Right ventricle myocardium inferior (tissue), 1 donor: ENCODE measurements around the gene FOXO3. TPM values are rescaled to one million over a fixed set of nuclear protein-coding genes. Genes with fewer than 3 reads are reported as not detected.
A peak's percentile ranks its signal among the peaks of the same experiment; 100 is the strongest.
"Not testable (repeated sequence)": the region's sequence is repeated elsewhere in the genome, so short reads cannot be mapped to it uniquely, and the experiment has no call there.

Experiments
- ATAC-seq: fragments of 200-7000 bp; cut with Tn5 transposase; one replicate; pipeline ENCODE4 v1.9.1; 2020; ENCODE audit warnings: mild to moderate bottlenecking, moderate library complexity
- DNase-seq: peaks from one replicate; pipeline ENCODE4 v3.0.0; 2021; ENCODE audit errors: missing footprints
- intact Hi-C: fragments of 100-400 bp; cut with DNase I; formaldehyde crosslinking; loops from one replicate; pipeline ENCODE4 v1.11.0; 2022
- total RNA-seq: library from RNA; stranded (reverse); fragmentation: NEBNext Ultra II Directional; extraction: Animal tissue kit (Norgen Biotek cat#: 25700); gene quantifications from one replicate; pipeline ENCODE4 v1.2.1, GENCODE V29; 2021
- donor health status: DM: no; HTN: yes; CAD: no; lungs with severe emphysema.

FOXO3 gene
- total RNA-seq, 1 donor from 2014 or later, result 32.3 TPM

DNA sequence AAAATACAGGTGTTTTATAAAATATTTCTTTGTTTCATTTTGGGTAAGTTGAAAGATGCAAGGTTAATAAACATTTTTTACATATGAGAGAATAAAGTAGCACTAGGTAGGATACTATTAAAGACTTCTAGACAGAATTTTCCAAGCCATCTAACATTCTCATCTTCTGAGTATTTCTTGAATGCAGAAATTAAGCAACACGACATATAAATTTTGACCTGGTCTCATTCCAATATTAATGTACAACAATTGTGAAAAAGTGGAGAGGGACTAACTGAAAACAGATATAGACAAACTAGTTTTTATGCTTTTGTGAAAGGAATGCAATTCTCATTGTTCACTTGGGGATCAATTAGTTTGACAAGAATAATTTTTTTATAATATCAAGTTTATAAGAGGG, 11.5 kb upstream of the FOXO3 start:
- ATAC-seq (no peak), DNase-seq (no peak)
- intact Hi-C loops, result no loop called here

DNA sequence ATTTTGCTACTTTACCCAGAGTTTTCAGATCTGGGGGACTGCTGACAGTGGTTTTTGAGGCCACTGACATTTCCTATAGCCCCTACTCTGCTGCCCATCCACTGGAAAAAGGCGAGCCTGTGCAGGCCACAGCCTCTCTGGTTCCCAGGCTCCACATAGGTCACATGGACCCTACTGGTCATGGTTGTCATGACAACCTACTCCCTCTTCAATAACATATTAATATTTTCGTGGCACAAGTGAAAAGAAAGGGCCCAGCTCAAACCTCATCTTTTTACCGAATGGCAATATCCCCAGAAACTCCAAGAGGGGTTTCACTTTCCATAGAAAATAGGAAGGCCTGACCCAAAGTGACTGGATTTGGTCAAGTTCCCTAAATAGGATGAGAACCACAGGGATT, 11.0 kb upstream of the FOXO3 start:
- ATAC-seq, result no peak
- intact Hi-C loops, result no loop called here
- DNase-seq, result no peak

DNA sequence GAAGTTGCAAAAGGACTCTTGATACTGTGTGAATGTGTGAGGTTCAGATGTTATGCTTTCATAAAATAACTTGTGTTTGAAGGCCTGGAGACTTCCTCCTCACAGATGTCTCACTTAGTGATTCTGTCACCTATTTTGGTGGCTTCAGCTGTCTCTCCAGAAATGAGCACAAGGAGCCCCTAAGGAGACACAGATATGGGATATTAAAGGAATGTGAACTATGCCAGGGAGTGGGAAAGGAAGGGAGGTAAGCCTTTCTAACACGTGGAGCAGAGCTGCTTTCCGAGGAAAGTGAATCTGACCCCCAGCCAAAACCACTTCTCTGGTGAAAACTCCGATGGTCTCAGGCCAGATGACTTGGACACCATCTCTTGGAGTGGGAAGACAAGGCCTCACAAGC, 10.5 kb upstream of the FOXO3 start:
- no peak for DNase-seq
- no peak for ATAC-seq
- intact Hi-C loops, result no loop called here

DNA sequence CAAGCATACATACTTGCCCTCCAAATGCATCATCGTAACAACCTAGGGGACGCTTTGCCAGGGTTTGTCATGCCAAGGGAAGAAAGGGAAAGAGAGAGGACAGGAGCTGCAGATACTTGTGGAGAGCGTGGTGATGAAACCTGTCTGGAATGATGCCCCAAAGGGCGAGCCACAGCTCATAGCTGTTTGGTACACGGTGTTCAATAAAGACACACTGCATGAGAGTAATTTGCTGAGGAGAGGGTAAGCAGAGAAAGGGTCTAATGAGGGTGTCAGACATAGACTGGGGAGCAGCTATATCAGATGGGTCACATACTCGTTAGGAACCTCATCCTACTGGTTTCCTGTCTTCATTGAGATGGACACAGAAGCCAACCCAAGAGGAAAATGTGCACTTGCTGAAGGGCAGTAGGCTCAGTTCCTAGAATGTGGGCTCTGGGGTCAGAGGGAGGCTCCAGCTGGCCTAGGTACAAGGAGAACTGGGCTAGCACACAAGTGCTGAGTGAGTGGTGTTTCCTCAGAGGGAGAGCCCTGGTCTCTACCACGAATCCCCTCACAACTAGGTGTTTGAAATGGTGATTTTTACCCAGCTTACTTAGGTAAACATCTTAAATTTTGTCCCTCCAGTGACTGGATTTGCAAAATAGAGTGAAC, 5.2 kb upstream of the FOXO3 start:
- peak; percentile 8 for ATAC-seq
- DNase-seq, result no peak
- intact Hi-C loops, result loop anchor here (5.0 kb wide), 3 partner anchors 292 to 527 kb away; partner anchors contain the start of gene ARMC2

DNA sequence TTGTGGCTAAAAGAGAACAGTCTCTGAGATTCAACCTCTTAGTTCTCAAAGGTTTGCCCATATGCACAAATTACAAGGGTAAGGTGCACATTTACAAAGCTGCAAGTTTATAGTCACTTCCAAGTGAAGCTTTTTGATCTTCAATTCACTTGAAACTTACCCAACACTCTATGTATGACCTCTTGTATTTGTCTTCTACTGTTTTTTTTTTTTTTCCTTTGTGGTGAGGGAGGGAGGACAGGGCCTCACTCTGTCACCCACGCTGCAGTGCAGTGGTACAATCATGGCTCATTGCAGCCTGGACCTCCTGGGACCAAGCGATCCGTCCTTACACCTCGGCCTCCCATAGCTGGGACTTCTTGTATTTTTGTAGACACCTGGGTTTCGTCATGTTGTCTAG, 4.5 kb upstream of the FOXO3 start:
- intact Hi-C loops, result loop anchor here (5.0 kb wide), 3 partner anchors 291 to 526 kb away; partner anchors contain the start of gene ARMC2
- DNase-seq, result no peak
- no peak for ATAC-seq

DNA sequence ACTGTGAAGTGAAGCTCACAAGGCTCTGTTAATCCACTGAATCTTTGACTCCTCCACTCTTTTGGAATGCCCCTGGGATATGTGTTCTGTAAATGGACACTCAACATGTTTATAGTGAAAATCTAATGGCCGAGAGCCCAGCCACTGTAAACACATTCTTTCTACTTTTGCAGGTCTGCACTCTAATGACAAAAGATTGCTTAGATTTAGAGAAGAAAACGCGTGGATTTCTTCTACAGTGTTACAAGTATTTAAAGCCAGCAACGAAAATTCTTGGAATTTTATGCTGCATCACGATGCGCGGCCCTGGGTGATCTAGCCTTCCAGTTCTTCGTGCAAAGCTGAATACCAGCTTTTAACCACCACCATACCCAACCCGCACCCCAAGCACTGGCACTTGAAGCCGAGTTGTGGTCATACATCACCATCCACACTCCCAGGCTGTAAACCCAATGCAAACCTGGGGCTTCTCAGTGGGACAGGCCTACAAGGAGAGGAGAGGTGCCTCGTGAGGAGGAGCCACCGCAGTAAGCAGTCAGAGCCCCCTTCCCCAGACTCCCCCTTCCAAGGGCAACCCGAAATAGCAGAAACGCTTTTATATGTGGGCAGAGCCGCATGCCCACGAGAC, 3.7 kb upstream of the FOXO3 start:
- intact Hi-C loops, result loop anchor here (5.0 kb wide), 3 partner anchors 290 to 525 kb away; partner anchors contain the start of gene ARMC2
- no peak for DNase-seq
- ATAC-seq, result no peak

DNA sequence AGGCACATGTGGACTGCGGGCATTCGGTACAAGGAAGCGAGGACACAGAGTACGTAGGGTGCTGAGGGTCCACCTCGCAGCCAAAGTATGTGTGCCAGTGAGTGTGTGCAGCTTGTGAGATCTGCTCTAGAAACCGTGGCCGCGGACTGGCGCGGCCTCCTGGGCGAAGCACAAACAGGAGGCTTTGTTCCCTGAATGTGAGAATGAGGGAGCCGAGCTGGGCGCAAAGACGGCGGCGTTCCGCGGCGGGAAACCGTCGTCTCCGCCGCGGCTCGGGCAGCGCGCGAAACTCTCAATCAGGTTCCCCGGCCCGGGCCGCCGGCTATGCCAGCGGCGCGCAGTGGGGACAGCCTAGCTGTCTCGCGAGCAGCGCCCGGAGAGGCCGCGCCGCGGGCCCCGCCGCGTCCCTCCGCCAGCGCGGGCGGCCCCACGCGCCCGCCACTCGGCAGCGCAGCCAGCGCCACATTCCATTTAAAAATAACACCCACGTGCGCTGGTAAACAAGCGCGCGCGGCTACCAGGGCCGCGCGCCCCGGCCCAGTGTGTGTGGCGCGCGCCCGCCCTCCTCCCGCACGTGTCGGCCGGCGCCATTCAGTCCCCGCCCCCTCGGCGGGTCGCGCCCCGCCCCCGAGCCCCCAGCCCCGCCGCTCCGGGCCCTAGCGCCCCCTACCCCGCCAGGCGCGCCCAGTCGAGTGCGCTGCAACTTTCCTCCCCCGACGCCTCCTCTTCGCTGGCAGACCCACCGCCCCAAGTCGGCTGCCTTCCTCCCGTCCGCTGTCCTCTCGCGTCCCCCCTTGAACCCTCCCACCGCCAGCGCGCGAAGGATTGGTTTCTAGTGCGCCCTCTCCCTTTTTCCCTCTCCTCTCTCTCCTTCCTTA, 3.0 kb upstream of the FOXO3 start:
- intact Hi-C loops, result loop anchor here (2.0 to 5.0 kb wide), 5 partner anchors 31 to 525 kb away; partner anchors contain the start of gene ARMC2
- ATAC-seq, result peak; percentile 33
- peak; percentile 92 for DNase-seq

DNA sequence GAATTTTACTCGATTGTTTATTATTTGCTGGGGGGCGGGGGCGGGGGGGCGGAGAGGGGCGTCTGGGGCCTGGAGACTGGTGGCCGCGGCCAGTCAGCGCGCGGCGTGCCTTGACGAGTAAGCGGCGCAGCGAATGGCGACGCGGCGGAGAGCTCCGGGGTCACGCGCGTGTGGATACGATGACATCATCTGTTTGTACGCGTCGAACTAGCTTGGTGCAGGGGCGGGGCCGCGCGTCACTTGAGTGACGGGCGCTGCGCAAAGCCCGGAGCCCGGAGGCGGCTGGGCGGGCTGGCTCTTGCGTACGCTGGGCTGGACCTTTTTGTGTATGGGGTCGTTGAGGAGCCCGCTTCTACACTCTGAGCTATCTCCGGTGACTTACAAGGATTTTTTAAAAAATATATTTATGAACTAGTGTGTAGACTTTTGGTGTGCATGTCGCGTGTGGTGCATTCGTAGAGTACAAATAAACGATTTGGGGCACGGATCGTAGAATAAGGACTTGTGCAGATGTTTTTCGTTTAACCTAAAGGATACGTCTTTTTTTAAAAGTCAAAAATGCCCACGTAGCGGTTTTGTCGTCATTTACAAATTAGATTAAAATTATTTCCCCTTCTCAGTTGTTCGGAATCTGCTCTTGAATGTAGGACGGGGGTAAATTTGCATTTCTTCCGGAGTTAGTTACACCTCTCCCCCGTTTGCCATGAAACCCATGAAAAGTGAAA, 2.2 kb upstream of the FOXO3 start:
- DNase-seq, result peak; percentile 99
- intact Hi-C loops, result loop anchor here (1.0 to 5.0 kb wide), 6 partner anchors 30 to 524 kb away; partner anchors contain the start of gene ARMC2
- peak; percentile 71 for ATAC-seq

DNA sequence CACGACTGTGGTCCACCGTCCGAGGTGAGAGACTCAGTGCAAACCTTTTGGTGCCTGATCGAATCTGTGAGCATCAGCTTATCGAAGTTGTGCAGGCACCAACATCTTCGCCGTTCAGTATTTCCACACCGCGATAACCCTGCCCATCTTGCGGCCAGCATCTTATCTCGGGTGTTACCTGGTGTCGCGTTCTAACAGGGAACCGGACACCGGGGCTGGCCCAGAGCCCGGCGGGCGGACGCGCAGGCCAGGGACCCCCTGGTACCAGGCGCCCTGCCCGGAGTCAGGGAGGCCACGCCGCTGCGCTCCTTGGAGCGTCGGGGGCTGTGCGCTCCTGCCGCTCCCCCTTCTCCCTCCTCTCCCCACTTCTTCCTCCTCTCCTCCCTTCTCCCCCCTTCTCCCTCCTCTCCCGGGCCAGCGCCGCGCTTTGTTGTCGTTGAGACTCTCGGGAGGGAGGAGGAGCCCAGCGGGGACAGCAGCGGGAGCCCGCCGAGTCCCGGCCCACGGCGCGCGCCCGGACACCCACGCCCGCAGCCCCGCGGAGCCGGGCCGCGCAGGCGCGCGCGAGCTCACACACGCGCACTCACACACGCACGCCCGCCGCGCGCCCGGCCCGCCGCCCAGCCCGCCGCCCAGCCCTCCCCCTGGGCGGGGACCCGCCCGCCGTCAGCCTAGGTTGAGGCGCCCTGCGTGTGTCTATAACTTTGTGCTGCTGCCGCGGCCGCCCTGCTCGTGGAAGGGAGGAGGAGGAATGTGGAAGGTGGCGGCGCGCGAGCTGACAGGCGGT, 1.4 kb upstream of the FOXO3 start:
- DNase-seq (peak; percentile 97), ATAC-seq (peak; percentile 64)
- intact Hi-C loops, result loop anchor here (1.0 to 5.0 kb wide), 6 partner anchors 30 to 523 kb away; partner anchors contain the start of gene ARMC2

DNA sequence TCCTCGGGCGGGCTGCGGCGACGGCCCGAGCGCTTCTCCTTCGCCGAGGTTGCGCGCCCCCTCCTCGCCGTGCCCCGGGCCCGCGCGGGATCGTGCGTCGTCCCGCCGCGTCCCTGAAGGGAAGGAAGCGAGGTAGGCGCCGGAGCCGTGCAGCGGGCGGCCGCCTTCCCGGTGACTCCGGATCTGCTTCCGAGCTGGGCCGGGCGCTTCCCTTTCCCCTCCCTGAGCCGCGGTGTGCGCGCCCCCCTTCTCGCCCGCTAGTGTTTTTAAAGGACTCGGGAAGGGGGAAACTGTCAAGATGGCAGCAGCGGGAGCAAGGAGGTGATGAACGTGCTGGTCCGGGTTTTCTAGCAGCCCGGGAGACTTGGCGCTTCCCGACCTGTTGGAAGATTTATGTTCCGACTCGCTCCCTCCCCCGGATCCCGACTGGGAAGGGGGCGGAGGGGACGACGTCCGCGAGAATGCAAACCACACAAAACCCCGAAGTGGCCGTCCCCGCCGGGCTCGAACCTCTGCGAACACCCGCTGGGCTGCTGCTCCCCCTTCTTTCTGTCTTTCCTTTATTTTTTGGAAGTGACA, 744 bp upstream of the FOXO3 start:
- DNase-seq, result no peak
- intact Hi-C loops, result loop anchor here (1.0 to 5.0 kb wide), 8 partner anchors 29 to 522 kb away; partner anchors contain the start of gene ARMC2
- ATAC-seq, result peak; percentile 1

DNA sequence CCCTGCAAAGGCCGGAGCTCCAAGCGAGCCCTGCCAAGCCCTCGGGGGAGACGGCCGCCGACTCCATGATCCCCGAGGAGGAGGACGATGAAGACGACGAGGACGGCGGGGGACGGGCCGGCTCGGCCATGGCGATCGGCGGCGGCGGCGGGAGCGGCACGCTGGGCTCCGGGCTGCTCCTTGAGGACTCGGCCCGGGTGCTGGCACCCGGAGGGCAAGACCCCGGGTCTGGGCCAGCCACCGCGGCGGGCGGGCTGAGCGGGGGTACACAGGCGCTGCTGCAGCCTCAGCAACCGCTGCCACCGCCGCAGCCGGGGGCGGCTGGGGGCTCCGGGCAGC, 561 bp downstream of the FOXO3 start:
- ATAC-seq, DNase-seq: not testable (repeated sequence)
- intact Hi-C loops, result loop anchor here (5.0 kb wide), 1 partner anchor 336 kb away; no protein-coding TSS in a partner anchor

DNA sequence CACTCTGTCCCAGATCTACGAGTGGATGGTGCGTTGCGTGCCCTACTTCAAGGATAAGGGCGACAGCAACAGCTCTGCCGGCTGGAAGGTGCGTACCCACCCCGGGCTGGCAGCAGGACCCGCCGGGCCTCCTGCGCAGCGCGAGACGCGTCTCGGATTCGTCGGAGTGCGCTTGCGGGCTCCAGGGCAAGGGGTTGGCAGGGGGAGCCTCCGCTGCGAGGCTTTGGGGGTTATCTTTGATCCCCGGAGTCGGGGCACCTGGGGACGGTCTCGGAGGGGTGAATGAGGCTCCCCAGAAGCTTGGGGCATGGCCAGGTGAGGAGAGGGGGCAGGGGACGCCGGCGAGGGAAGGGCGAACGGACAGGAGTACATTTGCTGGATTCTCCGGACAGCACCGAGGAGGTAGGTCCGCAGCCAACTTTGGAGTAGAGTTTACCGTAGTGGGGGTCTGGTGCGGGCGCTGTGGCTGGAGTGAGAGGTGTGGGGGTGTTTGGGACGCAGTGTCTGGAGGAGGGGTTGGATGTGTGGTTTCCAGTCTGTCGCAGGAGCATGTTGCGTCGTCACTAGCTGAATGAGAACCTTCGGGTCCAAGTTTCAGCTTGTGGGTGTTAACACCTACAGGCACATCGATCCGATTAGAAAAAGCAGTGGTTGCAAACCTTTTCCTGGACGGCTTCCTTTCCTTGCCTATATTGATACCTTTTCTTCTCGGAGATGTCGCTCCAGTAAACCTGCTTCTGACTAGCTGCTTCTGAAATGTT, 1.2 kb downstream of the FOXO3 start:
- intact Hi-C loops, result loop anchor here (5.0 kb wide), 1 partner anchor 335 kb away; no protein-coding TSS in a partner anchor
- peak; percentile 70 for DNase-seq
- ATAC-seq, result no peak

DNA sequence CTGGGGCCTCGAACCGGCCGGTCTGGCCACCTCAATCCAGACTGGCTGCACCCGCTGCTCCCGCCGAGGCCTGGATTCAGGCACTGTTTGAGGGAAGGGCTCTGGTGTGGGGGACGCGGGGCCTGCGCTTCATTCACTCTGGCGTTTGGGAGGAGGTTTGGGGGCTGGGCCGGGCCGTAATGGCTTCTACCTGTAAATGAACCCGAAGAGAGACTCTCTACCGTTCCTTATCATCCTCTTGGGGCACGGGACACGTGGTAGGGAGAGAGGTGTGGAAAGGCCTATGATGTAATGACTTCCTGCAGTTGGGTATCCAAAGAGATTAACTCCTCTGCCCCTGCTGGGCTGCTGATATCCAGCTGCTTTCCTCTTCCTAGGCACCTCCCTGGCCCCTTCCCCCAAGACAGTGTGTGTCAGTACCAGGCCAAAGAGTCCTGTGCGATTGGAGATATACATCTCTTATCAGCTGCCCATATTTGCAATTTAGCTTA, 1.8 kb downstream of the FOXO3 start:
- ATAC-seq (no peak), DNase-seq (peak; percentile 85)
- intact Hi-C loops, result loop anchor here (5.0 kb wide), 1 partner anchor 335 kb away; no protein-coding TSS in a partner anchor

DNA sequence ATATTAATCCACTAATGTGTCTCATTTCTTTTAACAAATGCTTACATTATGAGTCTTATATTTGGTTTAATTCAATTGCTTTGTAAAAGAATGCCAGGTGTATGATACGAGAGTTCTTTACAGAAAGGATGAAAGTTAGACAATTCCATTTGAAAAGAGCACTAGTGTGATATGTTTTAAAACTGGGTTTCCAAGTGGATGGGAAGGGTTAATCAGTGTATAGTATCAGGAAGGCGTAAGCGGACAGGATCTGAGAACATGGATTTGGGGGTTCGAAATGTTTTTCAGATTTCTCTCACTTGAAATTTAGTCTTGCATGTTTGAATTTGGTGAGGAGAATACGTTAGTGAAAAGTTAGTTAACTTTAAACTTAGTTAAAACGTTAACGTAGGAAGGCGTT, 2.6 kb downstream of the FOXO3 start:
- DNase-seq (no peak), ATAC-seq (no peak)
- intact Hi-C loops, result loop anchor here (5.0 kb wide), 1 partner anchor 334 kb away; no protein-coding TSS in a partner anchor

DNA sequence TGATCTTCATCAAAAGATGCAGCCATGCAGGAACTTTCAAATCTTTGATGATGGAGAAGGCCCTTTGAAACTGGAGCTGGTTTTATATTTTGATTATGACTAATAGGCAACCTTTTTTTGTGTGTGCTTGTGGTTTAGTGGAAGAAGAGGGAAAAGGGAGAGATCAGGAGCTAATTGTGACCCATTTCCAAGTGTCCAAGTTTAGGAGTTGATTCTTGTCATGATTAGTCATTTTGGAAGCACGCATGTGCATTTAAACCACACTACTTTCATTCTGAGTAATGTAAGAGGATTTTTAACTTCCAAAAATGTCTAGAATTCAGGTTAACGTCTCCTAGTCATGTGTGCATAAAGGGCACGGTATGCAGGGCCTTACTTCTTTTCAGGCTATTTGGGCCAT, 3.5 kb downstream of the FOXO3 start:
- DNase-seq (no peak), ATAC-seq (no peak)
- intact Hi-C loops, result loop anchor here (5.0 kb wide), 1 partner anchor 333 kb away; no protein-coding TSS in a partner anchor

DNA sequence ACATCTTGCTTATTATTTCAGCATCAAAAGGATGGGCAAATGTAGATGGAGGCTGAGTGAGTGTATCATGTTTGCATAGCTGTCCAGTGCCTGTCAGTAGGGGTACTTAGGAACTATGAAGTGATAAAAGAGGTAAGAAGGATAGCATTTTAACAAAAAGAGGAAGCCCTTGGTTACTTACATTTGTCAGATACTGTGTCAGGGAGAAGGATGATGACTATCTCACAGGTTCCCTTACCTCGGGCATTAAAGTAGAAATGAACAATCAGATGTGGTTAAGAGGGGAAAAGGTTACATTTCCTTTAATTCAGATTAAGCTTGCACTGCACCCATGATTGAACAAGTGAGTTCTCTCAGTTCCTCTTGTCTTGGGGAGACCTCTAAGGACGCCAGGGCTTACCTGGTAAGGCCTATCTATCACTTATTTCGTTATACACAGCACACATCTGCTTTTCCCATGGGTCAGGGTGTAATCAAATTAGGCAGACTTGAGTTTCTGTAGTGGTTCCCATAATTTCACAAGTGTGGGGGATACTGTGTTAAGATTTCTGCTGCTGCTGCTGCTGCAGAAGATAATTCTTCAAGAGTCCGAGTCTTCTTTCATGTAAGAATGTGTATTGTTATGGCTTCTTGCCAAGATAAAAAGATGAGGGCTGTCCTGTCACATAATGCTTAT, 4.5 kb downstream of the FOXO3 start:
- ATAC-seq (no peak), DNase-seq (no peak)
- intact Hi-C loops, result no loop called here
